HCEC 1CT (cell line): ENCODE data around the gene ZNF418.
A peak's percentile ranks its signal among the peaks of the same experiment; 100 is the strongest.
"Not testable (repeated sequence)": the region's sequence is repeated elsewhere in the genome, so short reads cannot be mapped to it uniquely, and the experiment has no call there.

Source experiments
- DNase-seq: peaks from one replicate; pipeline ENCODE4 v3.0.0-alpha.2; 2017

ZNF418 gene

DNA sequence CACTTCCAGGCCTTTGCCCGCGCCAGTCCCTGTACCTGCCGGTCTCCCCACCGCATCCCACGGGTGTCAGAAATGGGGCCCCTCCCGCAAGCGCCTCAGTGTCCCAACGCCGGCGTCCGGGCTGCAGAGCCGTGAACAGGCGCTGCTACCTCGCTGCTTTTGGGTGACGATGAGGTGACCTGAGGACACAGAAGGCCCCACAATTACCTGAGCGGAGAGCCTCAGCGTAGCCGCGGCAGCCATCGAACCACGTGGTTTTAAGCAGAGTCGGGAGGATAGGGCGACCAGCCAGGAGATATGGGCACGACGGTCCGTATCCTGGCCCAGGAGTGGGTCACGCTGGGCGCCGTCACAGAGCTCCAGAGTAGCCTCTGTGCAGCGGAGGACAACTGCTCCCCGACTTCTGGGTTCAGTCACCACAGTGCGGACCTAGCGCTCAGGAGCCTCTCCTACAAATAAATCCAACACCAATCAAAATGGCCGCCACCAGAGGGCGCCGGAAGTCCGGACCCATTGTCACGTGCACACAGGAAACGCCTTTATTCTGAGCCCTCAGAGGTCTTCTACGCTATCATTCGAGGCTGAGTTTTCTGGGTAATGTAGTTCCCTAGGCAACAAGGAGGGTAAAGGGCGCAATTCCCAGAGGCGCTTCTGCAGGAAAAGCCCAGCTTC lies 46.5 kb downstream of the ZNF418 start, which contains the start of gene ZNF814:
Gene ZNF814 (minus strand): TSS at position 478 of the 672 bp plus-strand sequence. CDS start 235 bp downstream, at position 243.
- peak; percentile 78 for DNase-seq

GRCh38 chr19:57888107-57888559 lies 47.1 kb downstream of the ZNF418 start:
- no peak for DNase-seq

DNA sequence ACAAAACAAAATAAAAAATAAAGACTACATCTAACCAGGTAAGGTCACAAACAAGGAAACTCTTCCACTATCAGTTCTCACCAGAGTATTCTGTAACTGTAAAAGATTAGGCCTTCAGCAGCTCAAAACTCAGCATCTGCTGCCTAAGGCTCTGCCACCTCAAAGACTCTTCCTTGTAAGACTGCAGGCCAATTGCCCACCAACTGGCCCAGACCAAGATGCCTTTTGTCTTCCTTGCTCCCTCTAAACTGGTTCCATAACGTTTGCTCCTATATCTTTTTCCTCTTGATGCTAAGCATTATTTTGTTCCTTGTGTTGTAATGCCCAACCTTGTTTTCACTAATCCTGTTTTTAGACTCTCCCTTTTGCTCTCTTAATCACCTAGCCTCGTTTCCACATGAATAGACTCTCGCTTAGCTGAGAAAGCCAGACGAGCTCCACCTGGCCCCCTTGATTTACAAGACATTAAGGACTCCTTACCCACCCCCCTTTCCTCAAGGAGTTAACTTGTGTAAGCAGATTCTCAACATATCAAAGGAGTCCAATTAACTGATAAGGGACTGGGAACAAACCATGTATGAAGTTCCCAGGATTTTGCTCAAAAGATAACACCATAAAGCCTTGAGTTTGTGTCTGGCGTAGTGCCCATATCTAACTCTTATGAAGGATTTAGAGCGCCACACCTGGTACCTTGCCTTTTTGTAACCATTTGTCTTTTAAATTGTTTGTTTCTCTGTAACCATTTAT lies 47.8 kb downstream of the ZNF418 start:
- DNase-seq = no peak

DNA sequence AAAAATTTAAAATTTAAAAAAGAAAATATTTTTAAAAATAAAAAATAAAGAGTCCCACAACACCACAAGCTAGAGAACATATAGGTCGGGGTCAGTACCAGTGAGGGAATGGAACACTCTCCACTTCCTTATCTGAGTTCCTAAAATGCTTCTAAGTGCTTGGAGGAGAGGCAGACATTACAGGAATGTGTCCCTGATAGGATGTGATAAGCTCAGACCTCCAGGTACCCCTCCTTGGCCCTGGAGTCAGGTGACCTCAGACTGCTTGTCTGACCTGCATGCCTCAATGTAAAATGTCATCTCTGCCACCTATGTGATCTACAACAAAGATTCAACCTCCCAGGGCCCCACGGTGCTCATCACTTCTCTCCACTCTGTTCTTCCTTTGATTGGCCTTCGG lies 49.2 kb downstream of the ZNF418 start:
- DNase-seq = no peak

GRCh38 chr19:57873883-57874799 lies 61.1 kb downstream of the ZNF418 start:
- not testable (repeated sequence) for DNase-seq

DNA sequence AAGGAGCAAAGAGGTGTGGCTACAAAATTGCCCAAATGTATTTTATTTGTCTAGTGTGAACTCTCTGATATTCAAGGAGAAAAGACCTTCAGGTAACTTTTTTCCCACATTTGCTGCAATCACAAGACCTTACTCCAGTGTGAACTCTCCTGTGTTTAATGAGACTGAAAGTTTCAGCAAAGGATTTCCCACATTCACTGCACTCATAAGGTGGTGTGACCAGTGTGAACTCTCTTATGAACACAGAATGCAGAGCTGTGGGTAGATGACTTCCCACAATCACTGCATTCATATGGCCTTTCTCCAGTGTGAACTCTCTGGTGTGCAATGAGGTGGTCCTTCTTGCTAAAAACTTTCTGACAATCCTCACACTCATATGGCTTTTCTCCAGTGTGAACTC lies 62.8 kb downstream of the ZNF418 start:
- DNase-seq = no peak
